Thyroid gland (tissue), 4 donors: ENCODE results near the gene CLCN2.

Experiments used
- POLR2A ChIP-seq, 2 donors: fragments of 450-650 bp; IDR thresholded peaks; one replicate each; pipeline ENCODE4 v1.6.1; 2017; ENCODE audit warnings: antibody characterized with exemption in 2 of 2, mild to moderate bottlenecking in 2 of 2, moderate library complexity in 1 of 2
- TF ChIP-seq, protein P1 (sequence below), 6 experiments: fragments of 200-600 bp in 3 of 6; fragments of 450-650 bp in 3 of 6; sonication (generic) in 3 of 6; IDR thresholded peaks; one replicate each; pipeline ENCODE4 v1.5.1; 2016 to 2019; ENCODE audit warnings: antibody characterized with exemption in 6 of 6, mild to moderate bottlenecking in 2 of 6, inconsistent platforms in 1 of 6, moderate library complexity in 1 of 6

- TF ChIP-seq, protein P1, sequence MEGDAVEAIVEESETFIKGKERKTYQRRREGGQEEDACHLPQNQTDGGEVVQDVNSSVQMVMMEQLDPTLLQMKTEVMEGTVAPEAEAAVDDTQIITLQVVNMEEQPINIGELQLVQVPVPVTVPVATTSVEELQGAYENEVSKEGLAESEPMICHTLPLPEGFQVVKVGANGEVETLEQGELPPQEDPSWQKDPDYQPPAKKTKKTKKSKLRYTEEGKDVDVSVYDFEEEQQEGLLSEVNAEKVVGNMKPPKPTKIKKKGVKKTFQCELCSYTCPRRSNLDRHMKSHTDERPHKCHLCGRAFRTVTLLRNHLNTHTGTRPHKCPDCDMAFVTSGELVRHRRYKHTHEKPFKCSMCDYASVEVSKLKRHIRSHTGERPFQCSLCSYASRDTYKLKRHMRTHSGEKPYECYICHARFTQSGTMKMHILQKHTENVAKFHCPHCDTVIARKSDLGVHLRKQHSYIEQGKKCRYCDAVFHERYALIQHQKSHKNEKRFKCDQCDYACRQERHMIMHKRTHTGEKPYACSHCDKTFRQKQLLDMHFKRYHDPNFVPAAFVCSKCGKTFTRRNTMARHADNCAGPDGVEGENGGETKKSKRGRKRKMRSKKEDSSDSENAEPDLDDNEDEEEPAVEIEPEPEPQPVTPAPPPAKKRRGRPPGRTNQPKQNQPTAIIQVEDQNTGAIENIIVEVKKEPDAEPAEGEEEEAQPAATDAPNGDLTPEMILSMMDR (IDR thresholded peaks at IDR 0.05), result no peak
- TF ChIP-seq POLR2A (IDR thresholded peaks at IDR 0.05), result no peak
Measured at GRCh38 chr3:184355261-184356040, 6.0 kb downstream of the CLCN2 start.
